Measurements from ENCODE around the gene TICRR.

DNA sequence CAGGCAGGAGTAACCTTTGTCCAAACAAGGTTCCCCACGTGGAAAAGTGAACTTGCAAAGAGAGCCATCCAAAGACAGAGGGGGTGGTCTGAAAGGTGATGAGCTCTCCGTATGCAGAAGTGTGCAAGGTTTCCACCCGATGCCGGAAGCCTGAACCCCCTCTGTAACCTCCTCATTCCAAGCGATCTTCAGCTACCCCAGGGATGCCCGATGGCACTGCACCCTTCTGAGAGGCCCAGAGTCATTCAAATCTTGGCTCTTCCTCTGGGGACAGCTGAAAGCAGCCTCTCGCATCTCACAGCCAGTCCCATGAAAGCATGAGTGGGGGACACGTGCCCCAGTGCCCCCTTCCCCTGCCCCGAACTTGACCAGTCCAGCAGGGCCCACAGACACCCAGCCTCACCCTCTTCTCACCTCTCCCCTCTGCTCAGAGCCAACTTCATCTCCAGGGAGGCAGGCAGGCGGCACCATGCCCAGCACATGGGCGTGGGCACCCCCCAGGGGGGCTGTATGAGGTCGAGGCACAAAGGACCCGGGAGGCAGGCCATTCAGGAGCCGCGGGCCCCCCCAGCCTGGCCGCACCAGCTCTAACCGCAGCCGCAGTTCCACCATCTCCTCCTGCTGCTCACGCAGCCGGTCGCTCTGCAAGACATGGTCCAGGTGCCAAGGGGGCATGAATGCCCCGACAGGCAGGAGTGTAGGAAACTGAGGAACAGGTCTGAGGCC is 71.3 kb downstream of the TICRR start:
- TF ChIP-seq CTCF (IDR thresholded peaks at IDR 0.05; ENCODE audit: poor library complexity) = no peak
- no peak for TF ChIP-seq EZH2 (IDR thresholded peaks at IDR 0.05; ENCODE audit: borderline replicate concordance)

Data from hepatocyte (in vitro differentiated cells).